Activated CD4-positive, alpha-beta T cell treated with anti-CD3 and anti-CD28 coated beads, Interleukin-2, Interleukin-4, amounts not matched to agents 100 ng/mL and 50 ng/mL, durations not matched to agents 16 hours and 8 hours (primary cell): Measurements from ENCODE around the gene EPHA2.

Experiments
- DNase-seq: peaks from one replicate; pipeline ENCODE4 v3.0.0-alpha.2; 2020; ENCODE audit warnings: low spot score

Gene EPHA2

DNA sequence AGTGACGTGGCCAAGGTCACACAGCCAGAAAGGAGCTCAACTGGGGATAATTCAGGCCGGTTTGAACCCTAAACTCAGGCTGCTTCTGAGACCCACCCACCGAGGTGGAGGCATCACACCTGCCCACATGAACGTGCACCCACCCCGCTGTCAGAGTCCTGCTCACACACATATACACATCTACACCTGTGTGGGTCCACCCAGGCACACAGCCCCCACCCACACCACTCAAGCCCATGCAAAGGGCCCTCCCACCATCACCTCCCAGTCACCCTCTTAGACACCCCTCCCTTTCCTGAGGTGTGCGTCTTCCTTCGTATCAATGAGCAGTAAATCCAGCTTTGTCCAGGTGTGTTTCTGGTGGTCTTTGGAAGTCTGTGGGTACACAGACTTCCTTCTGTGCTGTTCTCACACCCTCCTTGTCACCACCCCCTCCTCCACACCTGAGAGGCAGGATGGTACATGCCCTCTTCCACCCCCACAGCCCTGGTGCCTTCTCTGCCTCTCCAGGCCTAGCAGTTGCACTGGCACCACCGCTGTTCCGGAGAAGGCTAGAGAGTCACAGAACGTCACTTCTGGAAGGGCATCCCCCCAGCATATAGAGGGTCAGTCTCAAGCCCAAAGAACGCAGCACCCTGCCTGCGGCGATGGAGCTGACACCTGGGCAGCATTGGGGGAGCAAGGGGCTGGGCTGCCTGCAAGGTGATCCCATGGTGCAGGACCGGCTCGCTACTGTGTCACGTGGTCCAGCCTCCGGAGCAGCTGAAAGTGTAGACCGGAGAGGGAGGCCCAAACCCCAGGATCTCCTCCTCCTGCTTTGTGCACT is 63.6 kb downstream of the EPHA2 start:
- DNase-seq = no peak

DNA sequence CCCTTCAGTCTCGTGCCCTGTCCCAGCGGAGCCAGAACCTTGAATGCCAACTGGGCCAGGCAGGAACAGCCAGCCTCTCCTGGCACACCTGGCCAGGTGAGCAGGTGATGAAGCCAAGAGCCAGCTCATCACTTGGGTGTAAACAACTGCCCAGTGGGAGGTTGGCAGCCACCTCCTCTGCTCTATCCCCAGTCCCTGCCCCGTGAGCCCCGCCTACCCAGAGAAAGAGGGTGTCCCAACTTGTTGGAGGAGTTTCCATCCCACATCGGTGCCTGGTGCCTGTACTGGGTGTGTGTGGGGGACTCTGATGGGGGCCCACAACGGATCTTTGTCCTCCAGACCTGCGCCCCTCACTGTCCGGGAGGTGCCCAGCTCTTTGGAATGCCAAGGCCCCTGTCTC is 64.6 kb downstream of the EPHA2 start:
- DNase-seq = no peak

DNA sequence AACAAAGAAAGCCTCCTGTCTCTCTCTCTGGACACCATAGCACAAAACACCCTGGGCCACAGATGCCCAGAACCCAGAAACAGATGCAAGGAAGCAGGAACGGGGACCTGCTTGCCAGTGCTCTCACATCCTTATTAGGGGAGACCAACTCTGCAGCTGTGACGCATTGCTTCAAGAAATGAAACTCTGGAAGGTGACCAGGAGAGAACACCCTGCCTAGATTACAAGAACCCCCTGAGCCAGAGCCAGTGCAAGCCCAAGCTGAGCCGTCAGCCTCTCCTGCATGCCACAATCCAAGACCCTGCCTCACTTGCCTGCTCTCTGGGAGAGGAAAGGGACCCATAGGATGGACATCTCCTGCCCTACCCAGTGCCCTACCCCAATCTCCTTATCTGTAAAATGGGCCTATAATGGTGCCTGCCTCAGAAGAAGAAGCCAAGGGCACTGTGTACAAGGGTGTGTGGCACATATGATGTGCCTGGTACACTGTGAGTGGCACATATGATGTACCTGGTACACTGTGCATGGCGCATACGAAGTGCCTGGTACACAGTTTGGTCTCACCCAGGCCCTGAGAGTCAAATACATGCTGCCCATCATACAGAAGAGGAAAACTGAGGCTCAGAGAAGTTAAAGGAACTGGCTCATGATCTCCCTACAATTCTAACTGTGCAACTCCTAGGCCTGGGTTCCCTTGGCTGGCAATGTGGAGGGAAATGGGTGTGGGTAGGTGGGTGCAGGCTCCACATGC is 65.6 kb downstream of the EPHA2 start:
- DNase-seq = no peak

GRCh38 chr1:16088996-16089395 is 66.9 kb downstream of the EPHA2 start:
- DNase-seq = no peak

DNA sequence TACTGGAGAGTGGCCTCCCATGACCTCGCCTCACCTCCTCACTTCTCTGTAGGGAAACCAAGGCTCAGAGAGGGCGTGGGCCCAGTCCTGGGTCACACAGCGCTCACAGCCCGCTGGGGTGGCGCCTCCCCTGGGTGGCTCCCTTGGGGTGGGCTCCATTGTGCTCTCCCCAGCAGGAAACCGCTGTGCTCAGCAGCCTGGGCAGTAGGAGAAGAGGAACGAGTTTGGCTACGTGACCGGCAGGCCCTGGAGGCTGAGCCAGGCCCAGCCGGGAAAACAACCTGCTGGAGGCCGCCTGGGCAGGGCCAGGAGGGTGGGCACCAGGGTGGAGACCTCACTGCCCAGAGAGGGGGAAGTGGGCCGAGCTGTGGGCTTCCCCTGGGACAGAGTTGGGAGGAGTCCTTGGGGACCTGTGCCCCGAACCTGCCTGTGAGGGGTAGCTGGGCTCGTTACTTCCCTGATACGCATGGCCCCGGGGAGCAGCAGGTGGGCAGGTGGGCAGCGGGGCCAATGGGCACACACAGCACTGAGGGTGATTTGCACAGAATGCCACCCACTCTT is 67.4 kb downstream of the EPHA2 start:
- no peak for DNase-seq

DNA sequence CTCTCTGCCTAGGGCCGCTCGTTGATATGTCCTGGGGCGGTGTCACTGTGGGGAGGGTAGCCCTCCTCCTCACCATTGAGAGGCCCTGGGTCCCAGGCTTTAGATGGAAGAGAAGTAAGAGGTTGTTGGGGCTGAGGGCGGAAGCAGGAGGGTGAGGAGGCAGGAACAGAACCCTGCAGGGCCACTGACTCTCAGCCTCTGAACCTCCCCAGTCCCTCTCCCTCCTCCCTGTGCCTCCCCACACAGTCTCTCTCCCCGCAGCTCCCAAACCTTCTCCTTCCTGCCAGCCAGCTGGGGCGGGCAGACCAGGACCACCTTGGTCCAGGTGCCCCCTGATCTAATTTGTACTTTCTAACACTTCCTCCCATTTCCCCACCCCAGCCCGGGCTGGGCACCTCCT is 68.1 kb downstream of the EPHA2 start:
- no peak for DNase-seq

DNA sequence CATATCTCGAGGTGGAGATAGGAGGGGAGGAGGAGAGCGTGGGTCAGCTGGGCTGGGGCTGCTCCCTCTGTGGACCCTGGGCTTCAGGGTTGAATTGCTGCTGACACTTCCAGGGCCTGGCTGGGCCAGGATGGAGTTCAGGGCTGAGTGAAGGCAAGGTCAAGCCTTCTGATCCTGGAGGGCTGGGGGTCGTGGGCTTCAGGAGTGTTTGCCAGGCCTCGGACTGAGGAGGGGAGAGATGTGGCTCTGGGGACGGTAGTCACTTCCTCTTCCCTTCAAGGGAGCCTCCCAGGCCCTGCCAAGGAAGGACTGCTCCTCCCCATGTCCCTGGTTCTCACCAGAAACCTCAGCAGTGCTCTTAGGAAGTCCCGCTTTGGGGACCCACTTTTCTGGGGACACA is 70.3 kb downstream of the EPHA2 start:
- DNase-seq = no peak

DNA sequence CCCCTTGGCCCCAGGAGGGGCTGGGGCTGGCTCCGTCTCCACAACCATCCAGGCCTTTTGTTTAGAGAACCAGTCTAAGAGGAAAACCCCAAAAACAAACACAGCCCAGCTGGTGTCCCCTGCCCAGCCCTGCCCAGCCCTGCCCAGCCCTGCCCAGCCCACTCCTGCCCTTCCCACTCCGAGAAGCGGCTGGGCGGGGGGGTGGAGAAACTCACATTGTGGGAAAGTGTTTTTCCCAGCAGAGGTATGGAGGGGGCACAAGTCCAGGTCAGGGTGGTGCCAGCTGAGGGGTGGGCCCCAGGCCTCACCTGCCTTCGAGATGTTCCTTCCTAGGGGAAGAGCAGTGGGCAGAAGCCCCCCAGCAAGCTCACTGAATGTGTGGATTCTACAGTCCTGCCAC is 72.4 kb downstream of the EPHA2 start:
- no peak for DNase-seq

GRCh38 chr1:16082283-16083038 is 73.4 kb downstream of the EPHA2 start:
- DNase-seq = peak; percentile 69

GRCh38 chr1:16081636-16082035 is 74.2 kb downstream of the EPHA2 start:
- no peak for DNase-seq

- DNase-seq = no peak
Measured at GRCh38 chr1:16080422-16081150, 75.3 kb downstream of the EPHA2 start.

GRCh38 chr1:16078925-16079656 is 76.8 kb downstream of the EPHA2 start:
- peak; percentile 77 for DNase-seq

DNA sequence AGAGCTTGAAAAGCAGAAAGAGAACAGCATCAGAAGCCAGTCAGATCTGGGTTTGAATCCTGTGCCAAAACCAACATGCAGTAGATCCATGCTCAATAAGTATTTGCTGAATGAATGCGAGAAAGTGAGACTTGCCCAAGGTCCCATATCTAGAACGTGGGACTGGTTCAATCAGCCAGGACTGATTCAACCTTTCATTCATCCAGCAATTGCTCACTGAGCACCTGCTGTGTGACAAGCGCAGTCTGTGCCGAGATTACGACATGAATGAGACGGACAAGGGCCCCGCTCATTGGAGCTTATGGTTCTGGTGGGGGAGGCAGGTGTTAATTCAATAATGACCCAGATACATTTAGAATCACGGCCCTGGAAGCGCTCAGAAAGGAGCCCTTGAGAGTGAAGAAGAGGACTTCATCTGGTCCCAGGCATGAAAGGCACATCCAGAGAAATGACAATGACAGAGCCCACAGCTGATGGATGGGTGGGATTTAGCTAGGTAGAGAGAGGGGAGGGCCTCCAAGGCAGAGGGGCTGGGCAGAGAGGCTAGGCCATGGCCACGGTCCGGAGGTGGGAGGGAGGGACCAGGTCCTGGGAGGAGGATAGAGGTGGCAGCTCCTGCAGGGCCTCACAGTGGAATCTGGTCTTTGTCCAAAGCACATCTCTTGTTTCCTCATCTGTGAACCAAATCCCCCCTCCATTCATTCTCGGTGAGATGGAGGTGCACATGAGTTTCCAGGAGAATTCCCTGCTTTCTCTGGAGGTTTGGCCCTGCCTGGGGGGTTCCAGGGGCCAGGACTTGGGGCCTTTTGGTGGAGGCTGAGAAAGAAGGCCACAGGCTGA is 78.2 kb downstream of the EPHA2 start:
- no peak for DNase-seq

GRCh38 chr1:16076865-16077238 is 79.0 kb downstream of the EPHA2 start:
- DNase-seq = no peak

- no peak for DNase-seq
Measured at GRCh38 chr1:16076031-16076864, 79.6 kb downstream of the EPHA2 start.

DNA sequence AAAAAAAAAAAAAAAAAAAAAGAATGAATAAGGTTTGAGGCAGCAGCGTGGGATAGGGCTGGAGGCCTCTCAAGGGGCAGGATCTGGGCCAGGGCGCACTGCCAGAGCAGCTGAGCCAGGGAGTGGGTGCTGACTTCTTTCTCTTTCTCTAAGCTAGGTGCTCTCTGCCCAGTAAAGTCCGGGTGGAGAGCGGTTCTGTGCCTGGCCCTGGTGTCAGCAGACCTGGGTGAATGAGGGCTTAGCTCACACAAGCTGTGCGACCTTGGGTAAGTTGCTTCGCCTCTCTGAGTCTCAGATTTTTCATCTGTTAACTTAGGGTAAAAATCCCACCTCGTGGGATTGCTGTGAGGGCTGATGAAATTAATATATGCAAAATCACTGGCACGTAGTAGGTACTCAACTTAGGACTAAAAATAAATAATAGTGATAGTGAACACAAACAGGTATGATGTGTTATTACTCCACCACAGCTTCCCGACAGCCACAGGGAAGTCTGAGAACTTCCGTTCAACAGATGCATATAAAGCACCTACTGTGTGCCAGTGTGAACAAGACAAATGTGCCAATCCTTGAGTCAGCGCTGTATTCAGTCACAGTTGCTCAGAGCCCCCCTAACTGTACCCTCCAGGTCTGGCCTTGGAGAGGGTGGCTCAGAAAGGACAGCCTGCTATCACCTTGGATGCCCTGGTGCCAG is 80.4 kb downstream of the EPHA2 start:
- DNase-seq = no peak
